IPS-11a (cell line): ENCODE data around the gene PKDCC.
"Not testable (repeated sequence)": the region's sequence is repeated elsewhere in the genome, so short reads cannot be mapped to it uniquely, and the experiment has no call there.

Experiments used
- H3K4me3 ChIP-seq: one replicate; pipeline ENCODE4 v1.5.1; 2013; ENCODE audit warnings: low read depth, low read length, control low read depth

PKDCC gene

DNA sequence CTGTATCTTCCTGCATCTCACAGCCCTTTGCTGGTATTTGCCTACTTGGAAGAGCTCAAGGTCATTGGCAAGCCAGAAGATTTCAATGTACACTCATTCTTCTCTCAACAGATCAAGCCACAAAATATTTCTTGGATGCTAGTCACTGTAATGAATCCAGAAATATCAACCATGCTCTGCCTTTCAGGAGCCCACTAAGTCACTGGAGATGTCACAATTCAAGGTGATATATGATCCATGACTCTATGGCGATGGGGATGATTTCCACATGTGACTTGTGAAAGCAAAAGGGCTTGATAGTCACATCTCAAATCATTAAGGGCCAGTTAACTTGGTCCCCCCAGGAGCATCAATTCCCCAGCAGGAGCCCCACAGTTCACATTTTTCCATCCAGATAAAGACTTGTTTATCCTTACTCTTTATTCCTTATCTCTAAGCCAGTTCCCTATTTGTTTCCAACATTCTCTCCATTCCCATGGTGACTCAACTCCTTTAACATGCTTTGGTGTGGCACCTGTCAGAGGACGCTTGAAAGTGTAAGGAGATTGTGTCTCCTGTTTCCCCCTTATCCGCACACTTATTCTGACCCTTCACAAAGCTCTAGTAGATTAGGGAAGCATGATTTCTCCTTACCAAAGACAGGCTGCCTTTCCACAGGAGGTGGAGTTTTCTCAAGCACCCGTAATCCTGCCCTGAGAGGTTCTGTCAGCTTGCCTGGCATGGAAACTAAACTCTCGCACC lies 15.8 kb downstream of the PKDCC start:
- no peak overlapping the region for H3K4me3 ChIP-seq

DNA sequence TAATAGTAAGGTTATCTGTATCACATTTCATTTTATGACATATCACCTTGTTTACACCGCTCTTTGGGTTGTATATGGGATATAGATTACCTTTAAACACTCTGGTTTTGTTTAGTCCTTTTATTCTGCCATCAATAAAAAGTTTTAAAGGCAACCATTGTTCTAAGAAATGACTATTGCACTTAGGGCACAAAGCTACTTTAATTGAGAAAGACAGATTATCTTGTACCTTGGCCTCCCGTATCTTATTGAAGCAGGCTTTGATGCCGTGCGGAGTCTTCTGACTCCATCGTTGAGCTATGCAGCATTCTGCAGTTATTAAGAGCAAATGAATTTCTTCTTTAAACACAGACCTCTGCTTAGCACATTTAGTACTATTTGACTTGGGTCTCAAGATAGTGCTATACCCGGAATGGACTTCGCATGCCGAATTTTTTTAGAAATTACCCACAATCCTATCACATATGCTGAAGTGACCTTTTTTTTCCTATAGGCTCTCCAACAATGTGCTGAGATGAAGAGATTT lies 16.7 kb downstream of the PKDCC start:
- no peak overlapping the region for H3K4me3 ChIP-seq

DNA sequence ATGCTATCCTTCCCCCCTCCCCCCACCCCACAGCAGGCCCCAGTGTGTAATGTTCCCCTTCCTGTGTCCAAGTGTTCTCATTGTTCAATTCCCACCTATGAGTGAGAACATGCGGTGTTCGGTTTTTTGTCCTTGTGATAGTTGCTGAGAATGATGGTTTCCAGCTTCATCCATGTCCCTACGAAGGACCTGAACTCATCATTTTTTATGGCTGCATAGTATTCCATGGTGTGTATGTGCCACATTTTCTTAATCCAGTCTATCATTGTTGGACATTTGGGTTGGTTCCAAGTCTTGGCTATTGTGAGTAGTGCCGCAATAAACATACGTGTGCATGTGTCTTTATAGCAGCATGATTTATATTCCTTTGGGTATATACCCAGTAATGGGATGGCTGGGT lies 17.9 kb downstream of the PKDCC start:
- H3K4me3 ChIP-seq, result not testable (repeated sequence)

DNA sequence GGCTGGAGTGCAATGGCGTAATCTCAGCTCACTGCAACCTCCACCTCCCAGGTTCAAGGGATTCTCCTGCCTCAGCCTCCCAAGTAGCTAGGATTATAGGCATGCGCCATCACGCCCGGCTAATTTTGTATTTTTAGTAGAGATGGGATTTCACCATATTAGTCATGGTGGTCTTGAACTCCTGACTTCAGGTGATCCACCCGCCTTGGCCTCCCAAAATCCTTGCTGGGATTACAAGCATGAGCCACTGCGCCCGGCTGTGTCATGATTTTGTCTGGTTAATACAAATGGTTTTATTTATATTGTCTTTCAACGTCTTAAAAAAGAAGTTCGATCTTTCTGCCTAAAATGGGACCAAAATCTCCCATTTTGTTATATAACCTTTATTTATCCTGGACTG lies 19.2 kb downstream of the PKDCC start:
- H3K4me3 ChIP-seq, result not testable (repeated sequence)

DNA sequence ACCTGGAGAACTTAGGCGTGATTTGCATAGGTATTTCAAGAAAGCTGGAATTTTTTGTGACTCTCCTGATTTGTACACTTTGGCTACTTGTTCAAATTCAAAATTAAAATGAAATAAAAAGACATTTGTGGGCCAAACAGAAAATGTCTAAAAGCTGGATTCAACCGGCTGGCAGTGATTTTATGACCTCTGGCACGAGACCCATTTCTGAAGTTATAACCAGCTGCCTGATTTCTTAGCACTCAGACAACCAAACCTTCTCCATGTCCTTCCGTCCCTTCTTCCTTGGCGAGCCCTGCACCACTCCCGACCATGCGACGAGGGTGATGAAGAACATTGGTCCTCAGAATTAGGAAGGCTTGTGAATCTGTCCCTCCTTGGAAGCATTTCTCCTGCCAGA lies 19.7 kb downstream of the PKDCC start:
- H3K4me3 ChIP-seq, result no peak overlapping the region

DNA sequence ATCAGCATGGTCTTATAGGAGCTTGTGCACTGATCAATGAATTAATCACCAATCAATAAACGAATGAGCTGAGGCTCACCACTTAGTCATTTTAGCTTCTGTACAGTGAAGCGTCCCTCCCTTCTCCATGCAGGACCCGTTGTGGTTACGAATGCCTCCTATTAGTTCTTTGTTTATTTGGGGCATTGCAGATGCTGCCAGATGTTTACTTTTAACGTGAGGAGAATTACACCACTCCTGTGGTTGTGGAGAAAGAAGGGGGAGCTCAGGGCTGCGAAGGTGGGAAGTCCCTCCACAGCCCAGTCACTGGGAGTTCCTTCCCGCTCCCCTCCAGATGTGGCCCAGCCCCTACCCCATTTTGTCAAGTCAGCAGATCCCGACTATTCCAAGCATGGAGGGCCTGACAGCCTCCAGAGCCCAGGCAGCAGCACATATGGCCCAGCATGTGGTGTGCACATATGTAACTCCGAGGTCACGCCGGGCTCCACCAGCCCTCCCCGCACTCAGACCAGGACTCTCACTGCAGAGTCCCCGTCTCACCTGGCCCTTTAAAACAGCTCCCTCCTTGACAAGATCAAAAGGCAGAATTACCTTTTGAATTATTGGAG lies 20.9 kb downstream of the PKDCC start:
- H3K4me3 ChIP-seq, result no peak overlapping the region

DNA sequence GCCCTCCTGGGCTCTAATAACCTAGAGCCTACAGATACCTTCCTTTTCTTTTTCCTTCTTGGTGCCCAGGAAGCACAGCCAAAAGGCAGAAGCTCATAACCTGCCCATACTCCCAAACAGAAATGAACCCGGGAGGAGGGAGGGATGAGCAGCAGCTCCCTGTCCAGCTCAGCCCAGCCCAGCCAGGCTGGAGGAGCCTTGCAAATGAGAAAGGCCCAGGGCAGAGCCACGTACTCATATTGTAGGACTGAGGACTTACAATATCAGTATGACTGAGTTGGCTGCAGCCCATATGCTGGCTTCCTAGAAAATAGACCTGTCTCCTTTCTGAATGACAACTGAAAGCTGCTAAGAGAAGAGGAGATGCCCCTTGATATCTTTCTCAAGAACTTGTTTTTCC lies 21.7 kb downstream of the PKDCC start:
- H3K4me3 ChIP-seq, result no peak overlapping the region

DNA sequence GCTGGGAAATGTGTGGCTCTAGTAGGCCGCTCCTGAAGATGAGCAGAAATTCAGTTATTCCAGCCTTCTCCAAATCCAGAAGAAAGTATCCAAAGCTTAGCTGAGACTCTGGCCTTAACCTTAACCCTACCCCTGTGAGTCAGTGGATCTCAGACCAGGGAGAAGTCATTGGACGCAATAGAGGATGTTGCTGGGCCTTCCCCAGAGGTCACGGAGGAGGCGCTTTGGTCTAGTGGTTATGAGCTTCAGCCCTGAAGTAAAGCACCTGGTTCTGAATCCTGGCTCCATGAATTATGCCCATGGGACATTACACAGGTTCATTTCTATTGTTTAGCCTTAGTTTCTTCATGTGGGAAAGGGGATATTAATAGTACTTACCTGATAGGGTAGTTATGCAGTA lies 24.0 kb downstream of the PKDCC start:
- no peak overlapping the region for H3K4me3 ChIP-seq

DNA sequence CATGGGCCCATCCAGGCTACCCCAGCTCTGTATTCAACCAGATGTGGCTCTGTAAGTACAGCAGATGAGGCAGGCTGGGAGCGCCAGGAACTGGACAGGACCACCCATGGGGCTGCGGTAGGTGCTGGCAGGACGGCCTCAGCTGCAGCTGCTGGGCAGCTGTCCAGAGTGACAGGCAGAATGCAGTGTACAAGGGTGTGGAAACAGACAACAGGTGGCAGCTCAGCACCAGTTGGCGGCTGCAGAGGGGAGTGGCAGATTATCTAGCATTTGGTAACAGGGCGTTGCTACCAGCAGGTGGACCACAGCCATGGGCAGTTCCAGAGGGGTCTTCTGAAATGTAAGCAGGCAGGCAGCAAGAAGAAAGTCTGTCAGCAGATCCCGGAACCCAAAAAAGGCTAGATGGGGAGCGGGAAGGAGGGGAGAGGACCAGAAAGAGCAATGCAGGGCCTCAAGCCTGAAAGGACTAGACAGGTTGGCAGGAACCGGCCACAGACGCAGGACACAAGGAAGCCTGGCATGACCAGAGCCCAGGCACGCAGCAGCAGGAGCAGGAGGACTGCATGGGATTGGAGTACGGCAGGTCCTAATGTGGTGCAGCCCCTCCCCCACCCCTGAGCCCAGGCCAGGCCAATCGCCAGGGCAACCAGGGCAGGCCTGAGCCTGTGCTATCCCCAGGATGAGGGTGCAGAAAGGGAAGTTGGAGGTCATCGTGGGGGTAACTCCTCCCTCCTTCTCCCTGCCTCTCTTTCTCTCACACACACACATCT lies 24.7 kb downstream of the PKDCC start:
- no peak overlapping the region for H3K4me3 ChIP-seq

DNA sequence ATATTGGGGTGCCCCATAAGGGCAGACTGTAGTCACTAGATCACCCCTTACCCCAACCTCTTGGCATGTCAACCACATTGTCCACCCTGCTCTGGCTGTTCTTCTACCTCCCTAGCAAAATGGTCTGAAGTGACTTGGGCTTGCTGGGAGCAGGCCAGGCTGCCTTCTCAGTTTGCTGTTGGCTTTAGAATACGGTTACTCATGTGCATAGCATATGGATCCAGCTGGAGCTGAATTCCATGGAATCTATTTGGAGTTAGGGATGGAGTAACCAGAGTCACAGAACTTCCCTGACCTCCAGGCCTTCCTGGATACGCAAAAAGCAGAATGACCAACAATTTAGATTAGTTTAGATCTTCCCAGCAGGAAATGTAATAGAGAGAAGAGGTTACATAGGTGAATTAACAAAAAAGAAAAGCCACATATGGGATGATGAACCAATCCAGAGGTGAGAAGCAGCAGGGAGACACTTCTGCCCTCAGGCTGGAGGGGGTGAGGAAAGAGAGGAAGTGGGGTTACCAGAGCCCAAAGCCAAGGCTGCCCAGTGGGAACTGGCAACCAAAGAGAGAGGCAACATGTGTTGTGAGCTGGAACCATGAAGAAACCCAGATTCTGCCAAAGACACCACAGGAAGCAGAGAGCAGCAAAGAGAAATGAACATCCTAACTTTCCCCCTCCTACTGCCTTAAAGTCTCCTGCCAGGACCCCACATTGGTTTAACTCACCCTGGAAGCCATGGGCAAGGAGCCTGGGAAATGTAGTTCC lies 26.1 kb downstream of the PKDCC start:
- H3K4me3 ChIP-seq, result no peak overlapping the region

DNA sequence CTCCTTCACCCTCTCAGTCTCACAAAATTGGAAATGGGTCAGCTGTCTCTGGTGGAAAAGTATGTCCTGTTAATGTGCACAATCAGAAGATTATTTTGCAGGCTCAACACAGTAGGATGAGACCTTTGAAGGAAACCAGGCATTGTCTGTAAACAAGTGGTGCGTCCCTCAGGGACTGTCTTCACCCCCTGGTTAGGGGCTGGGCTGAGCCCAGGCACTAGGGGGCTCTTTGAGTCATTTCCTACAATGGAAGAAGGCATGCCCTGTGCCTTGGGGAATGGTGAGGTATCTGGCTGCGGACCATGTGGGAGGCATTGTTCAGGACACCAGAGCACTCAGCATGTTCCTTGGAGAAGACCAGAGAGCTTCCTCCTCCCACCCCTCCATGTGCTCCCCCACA lies 26.8 kb downstream of the PKDCC start:
- no peak overlapping the region for H3K4me3 ChIP-seq

DNA sequence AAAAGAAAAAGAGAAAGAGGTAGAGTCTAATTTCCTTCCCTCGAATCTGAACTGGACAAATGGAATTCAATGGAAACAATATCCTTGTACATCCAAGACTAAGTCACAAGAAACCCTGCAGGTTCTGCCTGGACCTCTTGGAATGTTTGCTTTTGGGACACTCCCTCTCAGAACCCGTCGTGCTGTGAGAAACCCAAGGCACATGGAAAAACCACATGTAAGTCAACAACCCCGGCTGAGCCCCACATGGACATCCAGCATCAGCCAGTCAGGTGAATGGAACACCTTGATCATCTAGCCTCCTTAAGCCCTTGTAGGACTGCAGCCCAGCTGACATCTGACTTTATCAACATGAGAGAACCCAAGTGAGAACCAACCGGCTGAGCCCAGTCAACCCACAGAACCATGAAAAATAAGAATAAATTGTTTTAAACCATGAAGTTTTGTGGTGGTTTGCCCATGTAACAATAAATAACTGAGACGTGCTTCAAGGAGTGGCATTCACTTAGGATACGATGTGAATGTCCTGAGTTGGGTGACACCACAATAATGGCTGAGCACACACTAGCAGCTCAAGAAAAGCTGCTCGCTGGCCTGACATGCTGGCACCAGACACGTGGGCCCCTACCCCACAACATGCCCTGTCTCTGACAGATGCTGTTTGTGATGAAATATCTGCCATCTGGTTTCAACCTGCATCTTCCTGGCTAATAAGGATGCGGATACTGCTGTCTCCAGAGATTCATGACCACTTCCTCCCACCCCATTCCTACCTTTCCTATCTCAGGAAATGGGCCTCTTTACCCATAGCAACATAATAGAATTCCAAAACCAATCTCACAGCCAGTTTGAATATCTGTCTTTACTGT lies 28.8 kb downstream of the PKDCC start:
- H3K4me3 ChIP-seq, result no peak overlapping the region

DNA sequence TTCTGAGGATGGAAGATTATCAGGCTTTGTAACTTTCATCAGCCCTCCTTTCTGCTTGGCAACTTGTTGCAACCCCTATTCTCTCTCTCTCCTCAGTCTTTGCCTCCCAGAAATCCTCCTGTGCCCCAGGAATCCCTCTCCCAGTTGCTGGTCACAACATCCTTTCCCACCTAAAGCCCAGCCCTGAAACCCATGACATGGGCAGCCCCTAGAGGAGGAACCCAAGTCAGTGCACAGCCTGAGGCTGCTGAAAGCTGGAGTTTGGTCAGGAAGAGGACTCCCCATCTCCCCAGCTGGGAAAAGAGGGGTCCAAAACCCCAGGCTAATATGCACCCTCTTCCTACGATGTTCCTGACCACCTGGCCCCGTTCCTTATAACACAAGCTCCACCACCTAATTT lies 29.5 kb downstream of the PKDCC start:
- no peak overlapping the region for H3K4me3 ChIP-seq

DNA sequence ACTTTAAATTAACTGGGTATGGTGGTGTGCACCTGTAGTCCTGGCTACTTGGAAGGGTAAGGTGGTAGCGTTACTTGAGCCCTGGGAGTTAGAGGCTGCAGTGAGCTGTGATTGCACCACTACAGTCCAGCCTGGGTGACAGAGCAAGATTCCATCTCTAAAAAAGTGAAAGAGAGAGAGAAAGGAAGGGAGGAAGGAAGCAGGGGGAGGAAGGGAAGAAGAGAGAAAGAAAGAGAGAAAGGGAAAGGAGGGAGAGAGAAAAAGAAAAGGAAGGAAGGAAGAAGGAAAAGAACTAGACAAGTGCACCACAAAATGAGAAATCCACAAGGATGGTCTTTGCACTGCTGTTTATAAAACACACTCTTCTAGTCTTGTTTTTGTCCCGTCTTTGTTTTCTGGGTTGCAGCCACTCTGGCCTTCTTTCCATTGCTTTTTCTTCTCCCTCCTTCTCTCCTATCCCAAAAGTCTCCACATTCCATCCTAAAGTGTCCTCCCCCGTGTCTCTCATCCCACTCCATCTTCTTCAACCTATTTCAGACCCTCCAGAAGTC lies 32.0 kb downstream of the PKDCC start:
- no peak overlapping the region for H3K4me3 ChIP-seq

DNA sequence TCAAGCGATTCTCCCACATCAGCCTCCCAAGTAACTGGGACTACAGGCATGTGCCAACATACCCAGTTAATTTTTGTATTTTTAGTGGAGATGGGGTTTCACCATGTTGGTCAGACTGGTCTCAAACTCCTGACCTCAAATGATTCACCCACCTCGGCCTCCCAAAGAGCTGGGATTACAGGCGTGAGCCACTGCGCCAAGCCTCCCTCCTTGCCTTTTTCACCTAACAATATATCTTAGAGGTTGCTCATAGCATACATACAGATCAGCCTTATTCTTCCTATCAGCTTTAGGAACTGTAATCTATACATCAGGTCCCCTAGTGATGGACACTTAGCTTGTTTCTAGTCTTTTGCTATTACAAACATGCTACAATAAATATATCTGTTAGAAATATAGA lies 33.3 kb downstream of the PKDCC start:
- H3K4me3 ChIP-seq, result not testable (repeated sequence)

DNA sequence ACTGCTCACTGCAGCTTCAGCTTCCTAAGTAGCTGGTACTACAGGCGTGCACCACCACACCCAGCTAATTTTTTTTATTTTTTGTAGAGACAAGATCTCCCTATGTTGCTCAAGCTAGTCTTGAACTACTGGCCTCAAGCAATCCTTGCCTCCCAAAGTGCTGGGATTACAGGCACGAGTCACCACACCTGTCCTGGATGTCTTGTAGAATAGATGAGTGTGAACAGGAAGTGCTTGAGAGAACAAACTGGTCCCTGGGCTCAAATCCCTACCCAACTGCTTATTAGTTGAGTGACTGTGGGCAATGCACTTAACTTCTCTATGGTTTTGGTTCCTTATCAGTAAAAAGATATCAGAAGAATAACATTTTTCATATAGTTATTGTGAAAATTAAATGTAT lies 34.2 kb downstream of the PKDCC start:
- H3K4me3 ChIP-seq, result no peak overlapping the region

DNA sequence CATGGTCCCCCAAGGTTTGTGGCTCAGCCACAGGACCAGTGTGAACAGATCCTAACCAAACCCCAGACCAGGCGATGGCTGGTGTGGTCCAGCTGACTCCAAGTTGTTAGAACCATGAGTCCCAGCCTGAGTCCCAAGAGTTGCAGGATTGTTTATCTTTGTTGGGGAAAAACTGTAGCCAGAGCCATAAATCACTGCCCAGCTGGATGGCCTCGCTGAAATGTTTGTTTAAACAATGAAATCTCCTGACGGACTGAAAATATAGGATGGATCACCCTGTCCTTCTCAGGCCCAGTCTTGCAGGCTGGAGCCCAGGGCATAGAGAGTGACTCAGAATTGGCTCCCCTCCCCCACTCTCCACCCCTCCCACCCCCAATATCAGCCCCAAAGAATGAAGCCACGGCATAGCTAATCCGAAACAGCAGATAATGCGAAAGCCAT lies 36.4 kb downstream of the PKDCC start:
- H3K4me3 ChIP-seq, result no peak overlapping the region

DNA sequence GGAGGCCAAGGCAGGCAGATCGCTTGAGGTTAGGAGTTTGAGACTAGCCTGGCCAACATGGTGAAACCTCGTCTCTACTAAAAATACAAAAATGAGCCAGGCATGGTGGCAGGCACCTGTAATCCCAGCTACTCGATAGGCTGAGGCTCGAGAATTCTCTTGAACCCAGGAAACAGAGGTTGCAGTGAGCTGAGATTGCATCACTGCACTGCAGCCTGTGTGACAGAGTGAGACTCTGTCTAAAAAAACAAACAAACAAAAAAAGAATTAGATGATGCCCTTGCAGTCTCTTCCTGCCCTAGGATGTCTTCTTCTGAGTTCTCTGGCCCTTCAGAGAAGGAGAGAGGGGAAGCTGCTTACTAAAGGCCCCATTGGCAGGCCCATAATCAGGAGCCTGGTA lies 37.2 kb downstream of the PKDCC start:
- H3K4me3 ChIP-seq, result not testable (repeated sequence)

DNA sequence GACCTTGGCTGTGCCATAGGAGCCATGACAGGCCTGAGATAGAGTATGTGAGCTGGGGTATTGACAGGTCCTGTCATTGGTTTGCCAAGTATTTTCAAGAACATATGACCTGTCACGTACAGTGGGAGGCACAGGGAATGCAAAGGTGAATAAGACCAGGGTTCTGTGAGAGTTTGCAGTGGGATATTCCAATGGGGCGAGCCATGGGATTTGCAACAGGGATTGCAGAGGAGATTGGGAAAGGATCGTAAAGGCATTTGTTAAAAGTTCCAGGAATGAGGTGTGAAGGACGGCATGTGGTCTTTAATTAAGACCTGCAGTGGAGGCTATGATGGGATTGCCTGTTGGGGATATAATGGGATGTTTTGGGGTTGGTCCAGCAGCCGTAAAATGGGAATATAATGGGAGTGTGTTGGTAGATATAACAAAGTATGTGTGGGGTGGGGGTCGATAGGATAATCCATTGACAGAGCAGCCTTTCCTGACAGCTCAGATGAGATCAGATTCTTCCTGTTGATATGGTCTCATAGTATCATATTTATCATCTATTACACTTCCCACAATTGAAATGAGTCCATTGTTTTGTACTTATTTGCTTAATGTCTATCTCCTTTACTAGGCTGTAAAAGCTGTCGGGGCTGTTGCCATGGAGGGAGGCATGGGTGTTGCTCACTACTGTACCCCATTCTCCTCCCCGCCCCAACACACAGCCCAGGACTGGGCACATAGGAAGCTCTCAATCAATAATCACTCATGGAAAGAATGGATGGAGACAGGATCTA lies 38.1 kb downstream of the PKDCC start:
- H3K4me3 ChIP-seq, result no peak overlapping the region
